ENCODE data around the gene LIFR.

GRCh38 chr5:38590838-38591522, 34.5 kb upstream of the LIFR start:
- TF ChIP-seq, protein P1, sequence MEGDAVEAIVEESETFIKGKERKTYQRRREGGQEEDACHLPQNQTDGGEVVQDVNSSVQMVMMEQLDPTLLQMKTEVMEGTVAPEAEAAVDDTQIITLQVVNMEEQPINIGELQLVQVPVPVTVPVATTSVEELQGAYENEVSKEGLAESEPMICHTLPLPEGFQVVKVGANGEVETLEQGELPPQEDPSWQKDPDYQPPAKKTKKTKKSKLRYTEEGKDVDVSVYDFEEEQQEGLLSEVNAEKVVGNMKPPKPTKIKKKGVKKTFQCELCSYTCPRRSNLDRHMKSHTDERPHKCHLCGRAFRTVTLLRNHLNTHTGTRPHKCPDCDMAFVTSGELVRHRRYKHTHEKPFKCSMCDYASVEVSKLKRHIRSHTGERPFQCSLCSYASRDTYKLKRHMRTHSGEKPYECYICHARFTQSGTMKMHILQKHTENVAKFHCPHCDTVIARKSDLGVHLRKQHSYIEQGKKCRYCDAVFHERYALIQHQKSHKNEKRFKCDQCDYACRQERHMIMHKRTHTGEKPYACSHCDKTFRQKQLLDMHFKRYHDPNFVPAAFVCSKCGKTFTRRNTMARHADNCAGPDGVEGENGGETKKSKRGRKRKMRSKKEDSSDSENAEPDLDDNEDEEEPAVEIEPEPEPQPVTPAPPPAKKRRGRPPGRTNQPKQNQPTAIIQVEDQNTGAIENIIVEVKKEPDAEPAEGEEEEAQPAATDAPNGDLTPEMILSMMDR (conservative IDR thresholded peaks at IDR 0.05; ENCODE audit: low read length) = no peak
- TF ChIP-seq EZH2phosphoT487 (IDR thresholded peaks at IDR 0.05; ENCODE audit: borderline replicate concordance) = no peak

All from Loucy (cell line).